ENCODE data around the gene P3H2. TPM values are rescaled to one million over a fixed set of nuclear protein-coding genes. Genes with fewer than 3 reads are reported as not detected.

Gene P3H2
- total and polyA plus RNA-seq, 11 donors = 0.55 to 24.8 (median 3.8) TPM

GRCh38 chr3:190031887-190032752 is 88.6 kb downstream of the P3H2 start:
- intact Hi-C loops (cut with DNase I) = no loop called here
- Histone ChIP-seq H3K4me3 (no peak overlapping the region), H3K27ac (peak overlapping the region in 1 of 12 donors; percentile 52), H3K9me3 (no peaks in the 10 kb centered on the region), H3K27me3 (no peaks in the 10 kb centered on the region), H3K4me1 (peaks cover 0 to 2% (median 0%) of the 10 kb centered on the region in 12 donors), H3K36me3 (no peaks in the 10 kb centered on the region)
- ATAC-seq = no peak
- DNase-seq = no peak
- WGBS, 4 donors = 45 to 60% (median 48%) methylated on average over 1 of the region's 1 CpG
- TF ChIP-seq POLR2A (IDR thresholded peaks at IDR 0.05) = no peak

- H3K4me1 ChIP-seq = peaks cover 0 to 7% (median 0%) of the 10 kb centered on the region in 12 donors
- H3K4me3 ChIP-seq = no peak overlapping the region
- ATAC-seq (no peak), DNase-seq (no peak)
- no peaks in the 10 kb centered on the region for H3K36me3 ChIP-seq
- peak overlapping the region in 1 of 12 donors; percentile 48 for H3K27ac ChIP-seq
- TF ChIP-seq, protein P1, sequence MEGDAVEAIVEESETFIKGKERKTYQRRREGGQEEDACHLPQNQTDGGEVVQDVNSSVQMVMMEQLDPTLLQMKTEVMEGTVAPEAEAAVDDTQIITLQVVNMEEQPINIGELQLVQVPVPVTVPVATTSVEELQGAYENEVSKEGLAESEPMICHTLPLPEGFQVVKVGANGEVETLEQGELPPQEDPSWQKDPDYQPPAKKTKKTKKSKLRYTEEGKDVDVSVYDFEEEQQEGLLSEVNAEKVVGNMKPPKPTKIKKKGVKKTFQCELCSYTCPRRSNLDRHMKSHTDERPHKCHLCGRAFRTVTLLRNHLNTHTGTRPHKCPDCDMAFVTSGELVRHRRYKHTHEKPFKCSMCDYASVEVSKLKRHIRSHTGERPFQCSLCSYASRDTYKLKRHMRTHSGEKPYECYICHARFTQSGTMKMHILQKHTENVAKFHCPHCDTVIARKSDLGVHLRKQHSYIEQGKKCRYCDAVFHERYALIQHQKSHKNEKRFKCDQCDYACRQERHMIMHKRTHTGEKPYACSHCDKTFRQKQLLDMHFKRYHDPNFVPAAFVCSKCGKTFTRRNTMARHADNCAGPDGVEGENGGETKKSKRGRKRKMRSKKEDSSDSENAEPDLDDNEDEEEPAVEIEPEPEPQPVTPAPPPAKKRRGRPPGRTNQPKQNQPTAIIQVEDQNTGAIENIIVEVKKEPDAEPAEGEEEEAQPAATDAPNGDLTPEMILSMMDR (IDR thresholded peaks at IDR 0.05) = no peak
- TF ChIP-seq POLR2A (IDR thresholded peaks at IDR 0.05) = no peak
- H3K27me3 ChIP-seq = no peaks in the 10 kb centered on the region
- WGBS, 4 donors = 83 to 95% (median 88%) methylated on average over 3 of the region's 3 CpGs
- no peaks in the 10 kb centered on the region for H3K9me3 ChIP-seq
- intact Hi-C loops (cut with DNase I) = no loop called here
These were observed 93.6 kb downstream of the P3H2 start for GRCh38 chr3:190027116-190027515.

DNA sequence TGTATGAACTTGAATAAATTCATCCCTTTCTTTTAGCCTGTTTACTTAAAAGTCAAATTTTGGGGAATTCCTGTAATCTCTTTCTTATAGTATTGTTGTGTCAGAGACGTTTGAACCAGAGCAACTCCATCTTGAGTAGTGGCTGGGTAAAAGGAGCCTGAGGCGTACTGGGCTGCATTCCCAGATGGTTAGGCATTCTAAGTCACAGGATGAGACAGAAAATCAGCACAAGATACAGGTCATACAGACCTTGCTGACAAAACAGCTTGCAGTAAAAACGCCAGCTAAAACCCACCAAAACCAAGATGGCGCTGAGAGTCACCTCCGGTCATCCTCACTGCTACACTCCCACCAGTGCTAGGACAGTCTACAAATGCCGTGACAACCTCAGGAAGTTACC is 94.5 kb downstream of the P3H2 start:
- Histone ChIP-seq H3K9me3 (no peaks in the 10 kb centered on the region), H3K36me3 (no peaks in the 10 kb centered on the region), H3K4me1 (peaks cover 0 to 7% (median 0%) of the 10 kb centered on the region in 12 donors), H3K27me3 (no peaks in the 10 kb centered on the region), H3K4me3 (no peak overlapping the region), H3K27ac (peak overlapping the region in 1 of 12 donors; percentile 48)
- intact Hi-C loops (cut with DNase I) = no loop called here
- TF ChIP-seq, protein P1 (IDR thresholded peaks at IDR 0.05) = no peak
- no peak for TF ChIP-seq POLR2A (IDR thresholded peaks at IDR 0.05)
- 92 to 94% (median 93%) methylated on average over 6 of the region's 6 CpGs for WGBS, 4 donors
- no peak for DNase-seq
- no peak for ATAC-seq

DNA sequence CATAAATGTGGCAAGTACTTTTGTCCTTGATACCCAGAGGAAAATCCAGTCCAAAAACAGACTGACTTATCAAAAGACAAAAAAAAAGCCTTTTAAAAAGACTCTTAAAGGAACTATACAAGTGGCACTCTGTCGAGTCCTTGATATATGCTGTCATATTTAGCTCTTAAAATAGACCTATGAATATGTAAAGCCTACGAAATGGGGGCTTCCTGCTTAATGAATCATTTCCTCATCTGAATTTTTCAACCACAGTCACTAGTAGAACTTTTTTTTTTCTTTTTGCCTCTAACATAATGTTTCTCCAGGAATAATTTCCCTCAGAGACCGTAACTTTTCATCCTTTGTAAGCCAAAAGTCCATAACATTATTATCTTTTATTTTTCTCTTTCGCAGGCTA is 95.8 kb downstream of the P3H2 start:
- 41 to 49% (median 45%) methylated on average over 4 of the region's 4 CpGs for WGBS, 4 donors
- TF ChIP-seq, protein P1 (IDR thresholded peaks at IDR 0.05) = no peak
- no peak for TF ChIP-seq POLR2A (IDR thresholded peaks at IDR 0.05)
- Histone ChIP-seq H3K27me3 (no peaks in the 10 kb centered on the region), H3K36me3 (no peaks in the 10 kb centered on the region), H3K27ac (no peak overlapping the region), H3K4me3 (no peak overlapping the region), H3K9me3 (no peaks in the 10 kb centered on the region), H3K4me1 (peaks cover 0 to 7% (median 0%) of the 10 kb centered on the region in 12 donors)
- intact Hi-C loops (cut with DNase I) = loop anchor here in 2 of 10 donors (5.0 kb wide), 2 partner anchors 52 to 97 kb away; partner anchors contain the start of gene P3H2 (in 1 of the 2)
- DNase-seq (no peak), ATAC-seq (no peak)
